ENCODE data around the gene M6PR. TPM values are rescaled to one million over a fixed set of nuclear protein-coding genes. Genes with fewer than 3 reads are reported as not detected.
A peak's percentile ranks its signal among the peaks of the same experiment; 100 is the strongest.

Gene M6PR
- total and polyA plus RNA-seq, 2 of the 13 experiments (the other 11 are each of a cell fraction or from before 2014, with no cell fraction given) = 98.2 to 127 TPM

GRCh38 chr12:8949342-8950220 lies at the start of gene M6PR (continued):
- TF ChIP-seq, protein P1, sequence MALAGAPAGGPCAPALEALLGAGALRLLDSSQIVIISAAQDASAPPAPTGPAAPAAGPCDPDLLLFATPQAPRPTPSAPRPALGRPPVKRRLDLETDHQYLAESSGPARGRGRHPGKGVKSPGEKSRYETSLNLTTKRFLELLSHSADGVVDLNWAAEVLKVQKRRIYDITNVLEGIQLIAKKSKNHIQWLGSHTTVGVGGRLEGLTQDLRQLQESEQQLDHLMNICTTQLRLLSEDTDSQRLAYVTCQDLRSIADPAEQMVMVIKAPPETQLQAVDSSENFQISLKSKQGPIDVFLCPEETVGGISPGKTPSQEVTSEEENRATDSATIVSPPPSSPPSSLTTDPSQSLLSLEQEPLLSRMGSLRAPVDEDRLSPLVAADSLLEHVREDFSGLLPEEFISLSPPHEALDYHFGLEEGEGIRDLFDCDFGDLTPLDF (CRISPR knock-in tag; IDR thresholded peaks at IDR 0.05) = peak; percentile 89
- no peak for TF ChIP-seq ZFP36L2 (CRISPR knock-in tag; IDR thresholded peaks at IDR 0.05)
- TF ChIP-seq, protein P2, sequence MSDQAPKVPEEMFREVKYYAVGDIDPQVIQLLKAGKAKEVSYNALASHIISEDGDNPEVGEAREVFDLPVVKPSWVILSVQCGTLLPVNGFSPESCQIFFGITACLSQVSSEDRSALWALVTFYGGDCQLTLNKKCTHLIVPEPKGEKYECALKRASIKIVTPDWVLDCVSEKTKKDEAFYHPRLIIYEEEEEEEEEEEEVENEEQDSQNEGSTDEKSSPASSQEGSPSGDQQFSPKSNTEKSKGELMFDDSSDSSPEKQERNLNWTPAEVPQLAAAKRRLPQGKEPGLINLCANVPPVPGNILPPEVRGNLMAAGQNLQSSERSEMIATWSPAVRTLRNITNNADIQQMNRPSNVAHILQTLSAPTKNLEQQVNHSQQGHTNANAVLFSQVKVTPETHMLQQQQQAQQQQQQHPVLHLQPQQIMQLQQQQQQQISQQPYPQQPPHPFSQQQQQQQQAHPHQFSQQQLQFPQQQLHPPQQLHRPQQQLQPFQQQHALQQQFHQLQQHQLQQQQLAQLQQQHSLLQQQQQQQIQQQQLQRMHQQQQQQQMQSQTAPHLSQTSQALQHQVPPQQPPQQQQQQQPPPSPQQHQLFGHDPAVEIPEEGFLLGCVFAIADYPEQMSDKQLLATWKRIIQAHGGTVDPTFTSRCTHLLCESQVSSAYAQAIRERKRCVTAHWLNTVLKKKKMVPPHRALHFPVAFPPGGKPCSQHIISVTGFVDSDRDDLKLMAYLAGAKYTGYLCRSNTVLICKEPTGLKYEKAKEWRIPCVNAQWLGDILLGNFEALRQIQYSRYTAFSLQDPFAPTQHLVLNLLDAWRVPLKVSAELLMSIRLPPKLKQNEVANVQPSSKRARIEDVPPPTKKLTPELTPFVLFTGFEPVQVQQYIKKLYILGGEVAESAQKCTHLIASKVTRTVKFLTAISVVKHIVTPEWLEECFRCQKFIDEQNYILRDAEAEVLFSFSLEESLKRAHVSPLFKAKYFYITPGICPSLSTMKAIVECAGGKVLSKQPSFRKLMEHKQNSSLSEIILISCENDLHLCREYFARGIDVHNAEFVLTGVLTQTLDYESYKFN (CRISPR knock-in tag; conservative IDR thresholded peaks at IDR 0.05) = peak; percentile 68
- TF ChIP-seq IRF1 (CRISPR knock-in tag; IDR thresholded peaks at IDR 0.05; ENCODE audit: low read depth) = no peak
- TF ChIP-seq HDAC2 (CRISPR knock-in tag; IDR thresholded peaks at IDR 0.05) = peak; percentile 37
- no peak for TF ChIP-seq ZNF484 (CRISPR knock-in tag; IDR thresholded peaks at IDR 0.05; ENCODE audit: borderline replicate concordance, low read depth)
- no peak for TF ChIP-seq ZNF253 (CRISPR knock-in tag; IDR thresholded peaks at IDR 0.05; ENCODE audit: borderline replicate concordance)
- TF ChIP-seq ZNF768 (CRISPR knock-in tag; IDR thresholded peaks at IDR 0.05) = 0 out of 2 replicates have a peak, but pooled peaks have one; percentile 30
- TF ChIP-seq MBNL3 (CRISPR knock-in tag; conservative IDR thresholded peaks at IDR 0.05) = no peak
- peak; percentile 75 for TF ChIP-seq HDAC1 (CRISPR knock-in tag; IDR thresholded peaks at IDR 0.05)
- no peak for TF ChIP-seq ADNP (CRISPR knock-in tag; IDR thresholded peaks at IDR 0.05)
- peak; percentile 85; the same call in 1 of the 2 replicates for TF ChIP-seq KLF6 (CRISPR knock-in tag; IDR thresholded peaks at IDR 0.05)
- no peak for TF ChIP-seq FOXK2 (IDR thresholded peaks at IDR 0.05)
- TF ChIP-seq, protein P3, sequence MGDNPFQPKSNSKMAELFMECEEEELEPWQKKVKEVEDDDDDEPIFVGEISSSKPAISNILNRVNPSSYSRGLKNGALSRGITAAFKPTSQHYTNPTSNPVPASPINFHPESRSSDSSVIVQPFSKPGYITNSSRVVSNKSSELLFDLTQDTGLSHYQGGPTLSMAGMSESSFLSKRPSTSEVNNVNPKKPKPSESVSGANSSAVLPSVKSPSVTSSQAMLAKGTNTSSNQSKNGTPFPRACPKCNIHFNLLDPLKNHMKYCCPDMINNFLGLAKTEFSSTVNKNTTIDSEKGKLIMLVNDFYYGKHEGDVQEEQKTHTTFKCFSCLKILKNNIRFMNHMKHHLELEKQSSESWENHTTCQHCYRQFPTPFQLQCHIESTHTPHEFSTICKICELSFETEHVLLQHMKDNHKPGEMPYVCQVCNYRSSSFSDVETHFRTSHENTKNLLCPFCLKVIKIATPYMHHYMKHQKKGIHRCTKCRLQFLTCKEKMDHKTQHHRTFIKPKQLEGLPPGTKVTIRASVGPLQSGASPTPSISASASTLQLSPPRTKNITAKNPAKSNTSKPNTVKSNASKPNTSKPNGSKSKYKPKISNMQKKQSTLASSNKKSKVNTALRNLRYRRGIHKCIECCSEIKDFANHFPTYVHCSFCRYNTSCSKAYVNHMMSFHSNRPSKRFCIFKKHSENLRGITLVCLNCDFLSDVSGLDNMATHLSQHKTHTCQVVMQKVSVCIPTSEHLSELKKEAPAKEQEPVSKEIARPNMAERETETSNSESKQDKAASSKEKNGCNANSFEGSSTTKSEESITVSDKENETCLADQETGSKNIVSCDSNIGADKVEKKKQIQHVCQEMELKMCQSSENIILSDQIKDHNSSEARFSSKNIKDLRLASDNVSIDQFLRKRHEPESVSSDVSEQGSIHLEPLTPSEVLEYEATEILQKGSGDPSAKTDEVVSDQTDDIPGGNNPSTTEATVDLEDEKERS (CRISPR knock-in tag; IDR thresholded peaks at IDR 0.05) = no peak
- TF ChIP-seq PCBP2 (optimal IDR thresholded peaks at IDR 0.05; ENCODE audit: low read depth, low read length, poor library complexity, severe bottlenecking) = no peak
- TF ChIP-seq ZBTB33 (CRISPR knock-in tag; IDR thresholded peaks at IDR 0.05) = 0 out of 2 replicates have a peak, but pooled peaks have one; percentile 6
- TF ChIP-seq TCF12 (IDR thresholded peaks at IDR 0.05) = no peak
- TF ChIP-seq TCF12 (CRISPR knock-in tag; IDR thresholded peaks at IDR 0.05) = no peak; the same call in 1 of the 2 replicates

All from HepG2 (cell line).